SU-DHL-6 (cell line): ENCODE results near the gene MEIS2.

Experiments used
- CTCF ChIP-seq: fragments of 200-600 bp; sonication (generic); IDR thresholded peaks from one replicate; pipeline ENCODE4 v1.5.1; 2017; ENCODE audit warnings: antibody characterized with exemption, mild to moderate bottlenecking, low read length, moderate library complexity; ENCODE audit not compliant: insufficient read depth, poor library complexity, severe bottlenecking
- EZH2phosphoT487 ChIP-seq: fragments of 200-600 bp; sonication (generic), shearing (Covaris generic); conservative IDR thresholded peaks from 2 replicates; pipeline ENCODE4 v1.6.1; 2018; ENCODE audit warnings: mild to moderate bottlenecking, antibody characterized with exemption, low read length, moderate library complexity, mixed read lengths

DNA sequence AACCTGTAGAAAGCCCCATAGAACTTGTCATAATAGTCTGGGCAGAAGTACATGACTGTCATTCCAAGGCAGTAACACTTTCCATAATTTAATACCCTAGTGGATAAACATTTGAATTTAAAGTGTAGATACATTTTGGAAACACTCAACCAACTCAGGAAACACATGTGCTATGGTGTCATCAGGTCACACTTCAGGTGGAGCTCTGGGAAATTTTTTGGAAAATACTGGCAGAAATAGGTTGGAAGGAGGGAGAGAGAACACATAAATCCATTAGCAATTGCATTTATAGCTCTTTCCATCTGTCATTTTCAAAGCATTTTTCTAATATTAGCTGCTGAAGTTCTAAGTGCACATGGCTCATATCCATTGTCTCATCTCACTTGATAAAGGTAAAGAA, 135.7 kb downstream of the MEIS2 start:
- TF ChIP-seq CTCF (no peak), EZH2phosphoT487 (no peak)
